Activated naive CD4-positive, alpha-beta T cell treated with anti-CD3 and anti-CD28 coated beads, Interleukin-2, amount 50 U/mL, for 16 hours (primary cell): ENCODE measurements around the gene APLP2.
"Not testable (repeated sequence)": the region's sequence is repeated elsewhere in the genome, so short reads cannot be mapped to it uniquely, and the experiment has no call there.

Experiments
- DNase-seq: peaks from one replicate; pipeline ENCODE4 v3.0.0-alpha.2; 2020

The APLP2 gene

DNA sequence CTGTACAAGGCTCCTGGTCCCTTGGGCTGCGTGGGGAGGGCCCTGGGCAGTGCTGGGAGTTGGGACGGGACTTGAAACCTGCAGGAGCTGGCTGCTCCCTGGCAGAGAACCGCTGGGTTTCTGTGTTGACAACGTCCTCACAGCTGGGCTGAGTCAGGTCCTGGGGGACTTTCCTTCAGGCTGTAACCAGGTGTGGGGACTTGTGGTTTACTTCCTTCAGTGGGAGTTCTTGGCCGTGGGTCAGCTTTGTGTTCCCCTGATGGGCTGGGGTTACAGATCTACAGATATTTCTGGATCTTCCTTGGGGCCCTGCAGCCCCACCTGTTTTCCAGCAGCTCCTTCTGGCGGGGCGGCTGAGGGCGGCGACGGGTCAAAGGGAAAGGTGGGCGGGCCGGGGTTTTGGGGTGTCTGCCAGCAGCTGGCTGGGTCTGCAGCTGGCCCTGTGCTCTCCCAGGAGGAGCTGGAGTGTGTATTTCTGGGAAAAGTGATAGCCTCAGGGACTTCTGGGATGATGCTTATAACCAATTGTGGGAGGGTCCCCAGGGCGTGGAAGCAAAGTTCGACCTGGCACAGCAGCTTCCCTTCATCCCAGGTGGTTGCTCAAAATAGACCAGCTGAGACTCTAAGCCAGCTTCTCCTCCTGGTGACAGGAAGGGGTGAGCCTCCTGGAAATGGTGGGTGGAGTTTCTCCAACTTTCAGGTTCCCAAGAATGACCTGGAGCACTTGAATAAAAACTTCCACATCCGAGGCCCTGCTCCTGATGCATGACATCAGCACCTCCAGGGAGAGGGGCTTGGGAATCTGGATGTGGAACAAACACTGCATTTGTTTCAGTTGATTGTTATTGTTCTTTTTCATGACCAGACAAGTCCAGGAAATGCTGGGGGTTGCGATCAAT is 109.0 kb downstream of the APLP2 start:
- no peak for DNase-seq

DNA sequence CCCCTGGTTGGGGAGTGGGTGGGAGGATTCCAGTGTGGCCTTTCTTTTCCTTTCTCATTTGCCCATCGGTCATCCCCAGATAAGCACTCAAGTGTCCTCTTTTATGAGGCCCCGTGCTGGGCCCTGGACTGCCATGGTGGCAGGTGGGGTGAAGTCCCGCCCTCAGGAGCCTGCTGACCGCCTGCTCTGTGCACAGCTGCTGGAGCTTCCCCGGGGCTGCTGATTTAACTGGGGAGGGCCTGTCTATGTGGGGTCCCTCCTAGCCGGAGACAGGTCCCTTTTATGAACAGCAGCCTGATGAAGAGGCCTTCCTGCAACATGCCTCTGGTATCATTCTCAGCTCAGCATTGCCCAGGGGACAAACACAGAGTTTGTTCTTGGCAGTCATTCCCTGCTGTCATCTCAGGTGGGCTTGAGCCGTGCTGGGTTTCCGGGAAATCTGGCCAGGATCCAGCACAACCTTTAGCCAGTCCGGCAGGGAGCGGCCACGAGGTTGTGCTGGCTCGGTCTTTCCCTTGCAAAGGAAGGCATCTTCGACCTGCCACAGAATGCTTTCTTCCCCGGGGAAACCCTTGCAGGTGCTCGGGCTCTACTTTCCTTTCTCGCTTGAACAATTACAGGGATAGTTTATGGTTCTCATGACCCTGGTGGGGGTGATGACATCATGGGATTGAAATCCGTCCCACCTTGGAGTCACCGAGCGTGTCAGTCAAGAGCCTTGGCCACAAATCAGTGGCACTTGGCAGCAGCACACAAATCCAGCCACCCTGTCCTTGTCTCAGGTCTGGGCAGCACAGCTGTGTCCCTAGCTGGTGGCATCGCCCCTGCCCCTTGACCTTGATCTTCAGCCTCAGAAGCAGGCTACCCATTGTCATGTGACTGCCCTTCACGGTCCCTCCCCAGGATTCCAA is 110.0 kb downstream of the APLP2 start:
- no peak for DNase-seq

DNA sequence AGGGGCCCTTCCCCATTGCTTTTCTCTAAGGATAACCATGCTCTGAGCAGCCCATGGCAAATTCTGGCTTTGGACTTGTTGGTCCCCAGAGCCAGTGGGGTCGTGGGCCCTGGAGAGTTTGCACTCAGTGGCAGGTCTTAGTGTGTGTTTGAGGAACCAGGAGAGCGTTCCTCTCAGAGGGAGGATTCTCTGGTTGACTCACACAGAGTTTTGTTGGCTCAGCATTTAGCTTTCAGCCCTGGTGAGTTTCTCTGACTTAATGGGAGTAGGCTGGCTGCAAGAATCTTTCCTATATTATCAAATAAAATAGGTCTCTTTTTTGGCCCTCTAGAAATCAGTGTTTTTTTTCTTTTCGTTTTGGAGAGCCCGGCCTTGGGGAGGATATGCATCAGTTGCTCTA is 110.8 kb downstream of the APLP2 start:
- no peak for DNase-seq

DNA sequence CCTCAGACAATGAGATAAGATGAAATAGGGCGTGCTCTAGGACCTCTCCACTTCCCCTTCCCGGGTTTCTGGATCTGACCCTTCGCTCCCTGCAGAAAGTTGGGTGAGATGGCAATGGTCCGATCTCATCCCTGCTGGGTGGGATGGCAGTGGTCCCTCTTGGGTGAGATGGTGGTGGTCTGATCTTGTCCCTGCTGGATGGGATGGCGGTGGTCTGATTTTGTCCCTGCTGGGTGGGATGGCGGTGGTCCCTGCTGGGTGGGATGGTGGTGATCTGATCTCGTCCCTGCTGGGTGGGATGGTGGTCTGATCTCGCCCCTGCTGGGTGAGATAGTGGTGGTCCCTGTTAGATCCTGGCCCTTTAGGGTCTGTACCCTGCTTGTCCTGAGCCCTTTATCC is 111.2 kb downstream of the APLP2 start:
- no peak for DNase-seq

DNA sequence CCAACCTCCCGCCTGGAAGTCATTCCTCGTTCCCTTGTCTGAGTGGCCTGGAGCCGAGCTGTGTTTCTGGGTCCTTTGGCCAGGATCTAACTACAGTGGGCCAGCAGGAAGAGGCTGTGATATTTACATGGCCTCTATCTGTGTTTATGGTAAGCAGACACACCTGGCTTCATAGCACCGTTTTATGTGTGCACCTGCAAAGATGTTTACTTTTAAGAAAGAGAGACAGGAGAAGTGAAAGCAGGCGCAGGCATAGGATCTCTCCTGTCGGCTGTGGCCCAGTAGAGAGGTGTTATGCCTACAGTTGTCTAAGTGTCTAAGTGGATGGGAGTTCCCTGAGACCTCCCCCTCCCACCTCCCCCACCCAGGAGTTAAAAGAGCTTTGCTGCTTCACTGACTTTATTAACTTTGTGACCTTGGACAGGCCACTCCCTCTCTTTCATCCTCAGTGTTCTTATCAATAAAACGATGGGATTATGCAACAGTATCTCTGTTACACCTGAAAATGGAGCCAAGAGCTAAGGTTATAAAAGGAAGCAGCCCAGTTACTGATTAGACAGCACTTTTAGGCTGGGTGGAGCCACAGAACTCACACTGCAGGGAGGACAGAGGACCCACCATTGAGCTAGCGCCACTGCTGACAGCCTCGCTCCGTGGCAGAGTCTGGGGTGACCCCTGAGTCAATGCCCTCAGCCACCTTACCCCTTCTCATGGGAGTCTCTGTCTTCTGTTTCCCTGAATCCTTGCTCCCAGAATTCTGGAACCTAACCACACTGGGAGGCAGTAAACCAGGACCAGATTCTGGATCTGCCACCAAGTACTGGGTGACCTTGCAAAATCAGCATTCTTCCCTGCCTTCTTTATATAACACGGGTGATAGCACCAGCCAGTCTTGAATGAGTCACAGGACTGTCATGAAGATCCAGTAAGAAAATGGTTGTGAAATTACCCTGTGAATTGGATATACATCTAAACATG is 111.9 kb downstream of the APLP2 start:
- DNase-seq: no peak

DNA sequence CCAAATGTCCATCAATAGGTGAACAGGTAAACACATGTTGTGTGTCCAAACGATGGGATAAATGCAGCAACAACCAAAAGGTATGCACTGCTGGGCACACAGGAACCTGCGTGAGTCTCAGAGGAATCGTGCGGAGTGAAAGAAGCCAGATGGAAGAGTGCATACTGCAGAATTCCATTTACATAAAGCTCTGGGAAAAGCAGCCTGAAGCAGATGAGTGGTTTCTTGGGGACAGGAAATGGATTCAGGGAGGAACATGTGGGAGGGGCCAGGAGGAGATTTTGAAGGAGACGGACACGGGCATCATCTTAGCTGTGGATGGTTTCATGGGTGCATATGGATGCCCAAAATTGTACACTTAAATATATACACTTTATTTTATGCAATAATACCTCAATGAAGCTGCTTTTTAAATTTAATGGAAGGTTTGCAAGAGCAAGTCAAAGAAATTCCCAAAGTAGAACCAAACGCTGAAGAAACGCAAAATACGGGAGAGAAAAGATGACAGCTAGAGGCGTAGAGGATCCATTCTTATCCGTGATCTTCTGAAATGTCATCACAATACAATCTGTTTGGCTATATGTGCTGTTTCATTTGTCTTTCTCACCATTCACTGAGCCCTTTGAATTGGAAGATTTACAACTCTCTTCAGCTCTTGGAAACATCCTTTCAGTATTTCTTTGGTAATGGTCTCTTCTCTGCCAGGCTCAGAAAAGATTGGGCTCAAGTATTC is 114.3 kb downstream of the APLP2 start:
- no peak for DNase-seq

DNA sequence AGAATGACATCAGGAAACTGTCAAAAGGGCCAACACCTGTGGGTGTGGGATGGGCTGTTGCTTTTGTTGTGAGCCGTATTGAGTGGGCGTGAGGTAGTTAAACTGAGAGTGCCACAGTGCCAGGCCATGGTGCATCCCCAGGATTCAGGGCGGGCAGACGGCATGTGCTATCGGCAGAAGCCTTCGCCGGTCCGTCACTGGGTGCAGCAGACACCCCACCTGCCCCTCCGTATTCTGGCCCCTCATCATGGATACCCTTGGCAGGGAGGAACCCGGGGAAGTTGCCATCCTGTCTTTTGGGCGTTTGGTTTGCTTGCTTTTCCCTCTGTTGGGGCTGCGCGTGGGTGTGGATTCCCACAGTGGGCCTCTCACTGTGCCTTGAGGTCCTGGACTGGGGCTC is 117.4 kb downstream of the APLP2 start:
- DNase-seq: no peak

DNA sequence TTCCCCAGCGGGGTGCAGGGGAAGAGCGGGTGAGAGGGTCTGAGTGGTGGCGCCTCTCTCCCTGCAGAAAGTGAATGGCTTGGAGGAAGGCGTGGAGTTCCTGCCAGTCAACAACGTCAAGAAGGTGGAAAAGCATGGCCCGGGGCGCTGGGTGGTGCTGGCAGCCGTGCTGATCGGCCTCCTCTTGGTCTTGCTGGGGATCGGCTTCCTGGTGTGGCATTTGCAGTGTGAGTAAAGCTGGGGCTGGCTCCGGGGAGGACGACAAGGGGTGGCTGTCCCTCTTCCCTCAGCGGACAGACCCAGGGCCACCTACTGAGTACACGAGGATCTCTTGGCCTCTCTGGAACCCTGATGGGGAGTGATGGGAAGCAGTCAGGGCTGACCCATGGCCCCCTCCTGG is 118.4 kb downstream of the APLP2 start:
- no peak for DNase-seq

DNA sequence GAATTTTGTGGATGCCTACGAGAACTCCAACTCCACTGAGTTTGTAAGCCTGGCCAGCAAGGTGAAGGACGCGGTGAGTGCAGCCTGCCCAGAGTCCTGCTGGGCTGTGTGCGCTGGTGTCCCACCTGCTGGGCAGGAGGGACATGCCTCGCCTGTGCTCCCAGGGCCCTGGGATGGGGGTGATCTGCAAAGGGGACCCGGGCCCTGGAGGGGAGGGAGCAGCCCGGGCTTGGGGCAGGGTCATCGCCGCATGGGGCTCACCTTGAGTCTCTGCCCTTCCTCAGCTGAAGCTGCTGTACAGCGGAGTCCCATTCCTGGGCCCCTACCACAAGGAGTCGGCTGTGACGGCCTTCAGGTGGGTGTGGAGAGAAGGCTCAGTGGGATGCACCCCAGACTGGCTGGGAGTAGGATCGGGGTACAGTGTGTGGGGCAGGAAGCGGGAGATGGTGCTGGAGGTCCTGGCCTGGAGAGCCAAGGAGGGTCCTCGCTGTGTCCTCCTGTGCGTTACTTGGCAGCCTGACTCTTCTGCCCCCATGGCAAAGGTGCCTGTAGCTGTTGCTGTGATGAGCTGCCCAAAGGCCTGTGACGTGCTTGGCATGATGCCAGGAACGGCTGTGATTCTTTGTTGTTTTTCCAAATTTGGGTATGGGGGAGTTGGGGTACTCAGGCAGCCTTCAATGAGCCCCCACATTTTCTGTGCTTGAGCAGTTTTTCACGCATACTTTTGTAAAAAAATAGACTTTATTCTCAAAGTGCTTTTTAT is 119.1 kb downstream of the APLP2 start:
- DNase-seq: no peak

DNA sequence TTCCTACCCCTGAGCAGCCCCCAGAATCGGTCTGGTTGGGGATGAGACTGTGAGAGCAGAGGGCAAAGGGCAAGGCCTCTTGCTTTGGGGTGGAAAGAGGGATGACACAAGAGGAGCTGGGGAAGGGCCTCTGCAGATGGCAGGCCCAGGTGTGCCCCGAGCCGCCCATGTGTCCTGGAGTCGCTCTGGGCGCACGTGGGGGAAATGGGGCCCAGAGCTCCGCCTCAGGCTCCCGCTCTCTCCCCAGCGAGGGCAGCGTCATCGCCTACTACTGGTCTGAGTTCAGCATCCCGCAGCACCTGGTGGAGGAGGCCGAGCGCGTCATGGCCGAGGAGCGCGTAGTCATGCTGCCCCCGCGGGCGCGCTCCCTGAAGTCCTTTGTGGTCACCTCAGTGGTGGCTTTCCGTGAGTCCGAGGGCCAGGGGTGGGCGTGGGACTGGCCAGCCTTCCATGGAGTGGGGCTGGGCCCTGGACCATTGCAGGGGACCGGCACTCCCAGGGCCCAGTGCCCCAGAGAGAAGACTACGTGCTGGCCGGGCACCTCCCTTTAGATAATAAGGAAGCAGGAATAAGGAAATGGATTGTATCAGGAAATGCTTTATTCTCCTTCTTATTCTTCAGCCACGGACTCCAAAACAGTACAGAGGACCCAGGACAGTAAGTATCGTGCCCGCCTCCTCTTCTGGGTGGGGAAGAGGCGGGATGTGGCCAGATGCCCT is 120.0 kb downstream of the APLP2 start:
- DNase-seq: no peak

DNA sequence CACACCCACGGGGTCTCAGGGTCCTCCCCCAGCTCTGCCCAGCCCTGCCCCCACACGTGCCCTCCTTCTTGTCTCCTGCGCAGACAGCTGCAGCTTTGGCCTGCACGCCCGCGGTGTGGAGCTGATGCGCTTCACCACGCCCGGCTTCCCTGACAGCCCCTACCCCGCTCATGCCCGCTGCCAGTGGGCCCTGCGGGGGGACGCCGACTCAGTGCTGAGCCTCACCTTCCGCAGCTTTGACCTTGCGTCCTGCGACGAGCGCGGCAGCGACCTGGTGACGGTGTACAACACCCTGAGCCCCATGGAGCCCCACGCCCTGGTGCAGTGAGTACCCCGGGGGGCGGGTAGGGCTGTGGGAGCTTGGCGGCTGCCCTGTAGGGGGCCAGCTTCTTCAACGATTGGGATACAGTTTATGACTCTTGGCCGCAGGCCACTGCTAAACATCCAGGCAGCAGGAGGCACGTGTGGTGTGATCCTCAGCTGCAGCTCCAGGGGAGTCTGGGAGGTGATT is 120.7 kb downstream of the APLP2 start:
- DNase-seq: no peak

DNA sequence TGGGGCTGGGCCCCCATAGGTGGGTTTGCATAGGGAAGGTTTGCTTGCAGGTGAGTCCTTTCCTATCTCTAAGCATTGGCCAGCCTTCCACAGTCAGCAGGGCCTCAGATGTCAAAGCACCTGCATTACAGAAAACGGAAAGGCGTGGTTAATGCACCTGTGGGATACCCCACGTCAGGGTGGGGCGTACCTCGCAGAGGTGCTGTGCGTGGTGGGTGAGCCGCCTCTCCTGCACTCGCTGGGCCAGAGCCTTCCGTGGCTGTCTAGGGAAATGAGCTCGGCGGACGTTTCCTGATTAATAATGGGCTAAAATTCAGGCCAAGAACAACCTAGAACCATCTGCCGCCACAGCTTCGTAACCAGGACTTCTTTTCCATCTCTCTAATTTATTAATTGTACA is 122.2 kb downstream of the APLP2 start:
- DNase-seq: no peak

DNA sequence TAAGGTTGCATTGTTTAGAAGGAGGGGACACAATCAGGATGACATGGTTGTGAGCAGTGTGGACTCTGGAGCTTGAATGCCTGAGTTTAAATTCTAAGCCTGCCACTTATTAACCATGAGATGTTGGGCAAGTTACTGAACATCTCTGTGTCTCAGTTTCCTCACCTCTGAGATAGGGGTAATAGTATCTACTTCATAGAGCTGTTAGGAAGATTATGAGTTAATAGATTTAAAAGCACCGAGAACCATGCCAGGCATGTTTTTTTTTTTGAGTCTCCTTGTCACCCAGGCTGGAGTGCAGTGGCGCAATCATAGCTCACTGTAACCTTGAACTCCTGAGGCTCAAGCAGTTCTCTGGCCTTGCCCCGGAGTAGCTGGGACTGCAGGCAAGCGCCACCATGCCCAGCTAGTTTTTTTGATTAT is 123.2 kb downstream of the APLP2 start:
- DNase-seq: no peak

DNA sequence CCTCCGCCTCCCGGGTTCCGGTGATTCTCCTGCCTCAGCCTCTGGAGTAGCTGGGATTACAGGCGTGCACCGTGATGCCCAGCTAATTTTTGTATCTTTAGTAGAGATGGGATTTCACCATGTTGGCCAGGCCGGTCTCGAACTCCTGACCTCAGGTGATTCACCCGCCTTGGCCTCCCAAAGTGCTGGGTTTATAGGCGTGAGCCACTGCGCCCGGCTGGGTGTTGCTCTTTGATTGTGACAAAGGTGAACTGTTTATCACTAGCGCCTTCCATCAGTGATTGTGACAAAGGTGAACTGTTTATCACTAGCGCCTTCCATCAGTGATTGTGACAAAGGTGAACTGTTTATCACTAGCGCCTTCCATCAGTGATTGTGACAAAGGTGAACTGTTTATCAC is 123.9 kb downstream of the APLP2 start:
- not testable (repeated sequence) for DNase-seq
